GM12878 (cell line): ENCODE results near the gene A3GALT2. TPM values are rescaled to one million over a fixed set of nuclear protein-coding genes. Genes with fewer than 3 reads are reported as not detected.
A peak's percentile ranks its signal among the peaks of the same experiment; 100 is the strongest.

Source experiments
- ATAC-seq: fragments of 200-7000 bp; cut with Tn5 transposase; 3 replicates; pipeline ENCODE4 v1.9.1; 2020; ENCODE audit warnings: mild to moderate bottlenecking, moderate library complexity
- BruUV-seq: library from RNA; stranded (reverse); fragments of 400-500 nt; replicated peaks from 2 replicates; lab custom pipeline; 2021; lab: Mats Ljungman, UMichigan
- CTCF ChIA-PET: fragments of 300-600 bp; sonication (Branson Sonifier 250); formaldehyde crosslinking; extraction: SDS; loops from one replicate; lab custom pipeline; 2021; ENCODE audit warnings: inconsistent platforms; lab: Yijun Ruan, JAX
- POLR2A ChIA-PET: fragments of 350-600 bp; formaldehyde crosslinking; extraction: SDS; loops from one replicate; lab custom pipeline; 2021; ENCODE audit warnings: inconsistent platforms; lab: Charles Lee
- RAD21 ChIA-PET: fragments of 300-600 bp; sonication (Branson Sonifier 250); formaldehyde crosslinking; loops from one replicate; lab custom pipeline; 2023; ENCODE audit warnings: antibody characterized with exemption; ENCODE audit not compliant: unreplicated experiment; lab: Charles Lee
- SMC1A ChIA-PET: fragments of 300-600 bp; sonication (Branson Sonifier 250); formaldehyde crosslinking; loops from one replicate; lab custom pipeline; 2023; ENCODE audit not compliant: unreplicated experiment, uncharacterized antibody; lab: Charles Lee
- DNase-seq: peaks from one replicate; pipeline ENCODE4 v3.0.0-alpha.2; 2011; ENCODE audit warnings: low read depth, low spot score
- FAIRE-seq: peaks from 3 replicates; lab custom pipeline; 2011; peaks lifted over from hg19 to GRCh38; lab: Jason Lieb, UNC
- H2AFZ ChIP-seq: 2 replicates; pipeline ENCODE4 v1.6.0; 2011; ENCODE audit warnings: low read depth, low read length, control low read depth; ENCODE audit not compliant: control insufficient read depth
- H3K27ac ChIP-seq: 2 replicates; pipeline ENCODE4 v1.5.1; 2011; ENCODE audit warnings: control low read depth; ENCODE audit not compliant: control insufficient read depth, insufficient read depth
- H3K27me3 ChIP-seq, 2 experiments: replicated peaks in 1 of 2; 2 replicates each; pipeline versions ENCODE4 v1.6.0 to v1.6.1; 2011; ENCODE audit warnings: low read length in 1 of 2; ENCODE audit not compliant: control insufficient read depth in 2 of 2, insufficient read depth in 2 of 2
- H3K36me3 ChIP-seq, 2 experiments: 2 replicates each; pipeline ENCODE4 v1.5.1; 2011; ENCODE audit warnings: low read length in 1 of 2; ENCODE audit not compliant: control insufficient read depth in 2 of 2, insufficient read depth in 2 of 2
- H3K4me1 ChIP-seq: 2 replicates; pipeline ENCODE4 v1.6.1; 2011; ENCODE audit warnings: mild to moderate bottlenecking, low read length, moderate library complexity, mixed read lengths; ENCODE audit not compliant: control insufficient read depth, insufficient read depth
- H3K4me2 ChIP-seq: 2 replicates; pipeline ENCODE4 v1.6.0; 2011; ENCODE audit warnings: control low read depth; ENCODE audit not compliant: control insufficient read depth, insufficient read depth
- H3K4me3 ChIP-seq: fragments of 200-600 bp; sonication (generic); 2 replicates; pipeline ENCODE4 v1.5.1; 2016
- H3K79me2 ChIP-seq: 2 replicates; pipeline ENCODE4 v1.6.0; 2011; ENCODE audit warnings: low read length; ENCODE audit not compliant: control insufficient read depth, insufficient read depth
- H3K9ac ChIP-seq: 2 replicates; pipeline ENCODE4 v1.8.0; 2011; ENCODE audit warnings: low read length, control low read depth, mixed read lengths; ENCODE audit not compliant: control insufficient read depth, insufficient read depth
- H3K9me3 ChIP-seq: replicated peaks from 3 replicates; pipeline ENCODE4 v1.5.1; 2011; ENCODE audit warnings: mild to moderate bottlenecking, low read length; ENCODE audit not compliant: control insufficient read depth, insufficient read depth
- H4K20me1 ChIP-seq: 2 replicates; pipeline ENCODE4 v1.6.0; 2011; ENCODE audit not compliant: control insufficient read depth, insufficient read depth
- BMI1 ChIP-seq: fragments of 450-650 bp; IDR thresholded peaks from 2 replicates; pipeline ENCODE4 v1.6.1; 2016; ENCODE audit warnings: mild to moderate bottlenecking, moderate library complexity, borderline replicate concordance
- EED ChIP-seq: sonication (generic); IDR thresholded peaks from 2 replicates; pipeline ENCODE4 v1.6.1; 2016; ENCODE audit warnings: antibody characterized with exemption, low read depth
- IKZF2 ChIP-seq, 2 experiments: fragments of 450-650 bp; IDR thresholded peaks; 2 replicates each; pipeline ENCODE4 v1.6.1; 2017; ENCODE audit warnings: mild to moderate bottlenecking in 2 of 2, moderate library complexity in 2 of 2
- MTA2 ChIP-seq: fragments of 450-650 bp; IDR thresholded peaks from 2 replicates; pipeline ENCODE4 v1.6.1; 2016; ENCODE audit warnings: low read depth, mild to moderate bottlenecking, moderate library complexity
- NR2C1 ChIP-seq: fragments of 450-650 bp; IDR thresholded peaks from 2 replicates; pipeline ENCODE4 v1.6.1; 2017; ENCODE audit warnings: antibody characterized with exemption, mild to moderate bottlenecking, moderate library complexity
- SMAD1 ChIP-seq: fragments of 450-650 bp; IDR thresholded peaks from 2 replicates; pipeline ENCODE4 v1.6.1; 2018; ENCODE audit warnings: mild to moderate bottlenecking, low read depth; ENCODE audit not compliant: partially characterized antibody
- ZNF24 ChIP-seq: fragments of 450-650 bp; IDR thresholded peaks from 2 replicates; pipeline ENCODE4 v1.6.1; 2017; ENCODE audit warnings: antibody characterized with exemption, mild to moderate bottlenecking
- WGBS: methylation state at CpG from one replicate; pipeline ENCODE4 v1.1.6; 2016; ENCODE audit warnings: low lambda C conversion rate; ENCODE audit not compliant: insufficient replicate concordance, insufficient coverage; ENCODE audit errors: missing lambda C conversion rate; 5-methylcytosine and 5-hydroxymethylcytosine counted together
- in situ Hi-C: fragments of 300-500 bp; cut with MboI; formaldehyde crosslinking; loops from 9 replicates; pipeline ENCODE4 v1.14.3; 2018; ENCODE audit warnings: mixed read lengths
- intact Hi-C: fragments of 100-400 bp; cut with micrococcal nuclease; formaldehyde crosslinking; loops from one replicate; pipeline ENCODE4 v1.14.2; 2022; ENCODE audit not compliant: unreplicated experiment
- polyA plus RNA-seq, 11 experiments: library from polyadenylated mRNA; depleted of rRNA in 4 of 11; unstranded in 6 of 11; stranded (reverse) in 5 of 11; fragments of >200 nt; fragmentation: Nextera tagmentation in 4 of 11; fragmentation: Illumina TruSeq in 1 of 11; extraction: Ambion mirVana in 4 of 11; extraction: Trizol in 1 of 11; gene quantifications; 1 replicate in 1 of 11; 2 replicates in 10 of 11; pipeline versions ENCODE4 v1.2.1 to v1.2.3, GENCODE V29; 2011 to 2016; ENCODE audit warnings: inconsistent platforms in 2 of 11, missing spikeins in 2 of 11, low read depth in 1 of 11
- total RNA-seq, 4 experiments: library from RNA; depleted of rRNA in 3 of 4; stranded (reverse); fragments of >200 nt in 3 of 4; fragmentation: Illumina TruSeq in 1 of 4; extraction: Trizol in 1 of 4; gene quantifications; 2 replicates each; pipeline versions ENCODE4 v1.2.1 to v1.2.3, GENCODE V29; 2013 to 2021

Gene A3GALT2
- total and polyA plus RNA-seq, 10 of the 15 experiments (the other 5 are each of a cell fraction or from before 2014, with no cell fraction given): not detected

DNA sequence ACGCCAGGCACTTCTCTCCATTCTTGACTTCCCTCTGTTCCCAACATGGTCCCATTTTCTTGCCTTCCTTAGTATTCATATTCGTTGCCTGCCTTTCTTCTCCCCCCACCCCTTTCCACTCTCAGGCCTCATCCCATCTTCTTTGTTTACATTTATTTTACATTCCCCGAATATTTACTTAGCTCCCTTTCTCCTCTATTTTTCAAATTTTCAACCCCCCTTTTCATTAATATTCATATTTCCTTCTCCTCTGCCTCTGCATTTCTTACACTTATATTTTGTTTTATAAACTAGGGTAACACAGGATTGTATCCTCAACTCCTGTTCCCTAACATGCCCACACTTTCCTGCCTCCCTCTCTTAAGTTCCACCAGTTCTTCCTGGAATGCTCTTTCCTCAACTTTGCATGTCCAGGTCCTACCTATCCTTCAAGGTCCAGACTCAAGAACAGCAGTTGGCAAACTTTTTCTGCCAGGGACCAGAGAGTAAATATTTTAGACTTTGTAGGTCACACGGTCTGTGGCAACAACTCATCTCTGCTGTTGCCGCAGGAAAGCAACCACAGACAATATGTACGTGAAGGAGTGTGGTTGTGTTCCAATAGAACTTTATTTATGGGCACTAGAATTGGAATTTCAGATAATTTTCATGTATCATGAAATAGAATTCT, 29.8 kb upstream of the A3GALT2 start:
- Histone ChIP-seq H3K27ac (peak overlapping the region; percentile 92; the same call in 1 of the 2 replicates), H4K20me1 (no peaks in the 10 kb centered on the region; the same call in 1 of the 2 replicates), H3K27me3 (no peaks in the 10 kb centered on the region), H3K4me3 (peak overlapping the region; percentile 75), H3K79me2 (peaks cover 44% of the 10 kb centered on the region), H3K36me3 (no peaks in the 10 kb centered on the region), H3K4me1 (peaks cover 18% of the 10 kb centered on the region), H2AFZ (peak overlapping the region; percentile 96), H3K9ac (peak overlapping the region; percentile 91), H3K9me3 (no peaks in the 10 kb centered on the region), H3K4me2 (peak overlapping the region; percentile 98)
- RAD21 ChIA-PET: interaction anchor here (1.5 kb wide), 1 partner anchor 12 kb away, joined by 7 read pairs; no protein-coding TSS in a partner anchor
- POLR2A ChIA-PET: interaction anchor here (0.7 to 2.0 kb wide), 6 partner anchors 90 to 319 kb away, joined by 3 to 11 read pairs (median 4); no protein-coding TSS in a partner anchor
- no peak for ATAC-seq
- CTCF ChIA-PET: interaction anchor here (0.9 to 3.0 kb wide), 10 partner anchors 8 to 219 kb away, joined by 3 to 14 read pairs (median 4); no protein-coding TSS in a partner anchor
- intact Hi-C loops (no loop called here), in situ Hi-C loops (no loop called here)
- FAIRE-seq: peak; percentile 23
- TF ChIP-seq BMI1: no peak
- 0 out of 2 replicates have a peak, but pooled peaks have one; percentile 7 for TF ChIP-seq EED
- no peak for TF ChIP-seq NR2C1
- peak; percentile 23 for TF ChIP-seq SMAD1
- TF ChIP-seq ZNF24: no peak
- TF ChIP-seq MTA2: peak; percentile 16; the same call in 1 of the 2 replicates
- no peak; a peak in 1 of 4 replicates for TF ChIP-seq IKZF2 (IDR thresholded peaks at IDR 0.05)
- WGBS: 44% methylated on average over 6 of the region's 6 CpGs
- DNase-seq: no peak
- no TSS peak for BruUV-seq
- SMC1A ChIA-PET: interaction anchor here (0.8 to 3.6 kb wide), 7 partner anchors 8 to 121 kb away, joined by 3 to 16 read pairs (median 4); partner anchors contain the start of gene ZSCAN20
